IPS DF 6.9 (cell line): ENCODE results near the gene SRPK2.

ENCODE experiments used
- DNase-seq: peaks from one replicate; pipeline ENCODE4 v3.0.0-alpha.2; 2013; ENCODE audit warnings: low read depth, low spot score
- H3K27ac ChIP-seq: one replicate; pipeline ENCODE4 v1.5.1; 2013; ENCODE audit warnings: low read length, control low read depth
- H3K27me3 ChIP-seq: 2 replicates; pipeline ENCODE4 v1.6.1; 2013; ENCODE audit warnings: mild to moderate bottlenecking, low read length; ENCODE audit not compliant: control insufficient read depth, insufficient read depth
- H3K36me3 ChIP-seq: 2 replicates; pipeline ENCODE4 v1.6.1; 2013; ENCODE audit warnings: low read length; ENCODE audit not compliant: control insufficient read depth, insufficient read depth
- H3K4me1 ChIP-seq: 2 replicates; pipeline ENCODE4 v1.6.1; 2013; ENCODE audit warnings: low read length; ENCODE audit not compliant: control insufficient read depth, insufficient read depth
- H3K4me3 ChIP-seq: 2 replicates; pipeline ENCODE4 v1.5.1; 2013; ENCODE audit warnings: mild to moderate bottlenecking, low read length
- H3K9me3 ChIP-seq: 2 replicates; pipeline ENCODE4 v1.6.1; 2013; ENCODE audit warnings: low read length, inconsistent platforms; ENCODE audit not compliant: control insufficient read depth, insufficient read depth
- WGBS: extraction: QIAGEN DNeasy Blood & Tissue Kit; methylation state at CpG from one replicate; pipeline ENCODE4 v1.1.7; 2013; ENCODE audit warnings: mixed read lengths, missing lambda C conversion rate; ENCODE audit not compliant: insufficient read length, insufficient coverage; 5-methylcytosine and 5-hydroxymethylcytosine counted together

Gene SRPK2

DNA sequence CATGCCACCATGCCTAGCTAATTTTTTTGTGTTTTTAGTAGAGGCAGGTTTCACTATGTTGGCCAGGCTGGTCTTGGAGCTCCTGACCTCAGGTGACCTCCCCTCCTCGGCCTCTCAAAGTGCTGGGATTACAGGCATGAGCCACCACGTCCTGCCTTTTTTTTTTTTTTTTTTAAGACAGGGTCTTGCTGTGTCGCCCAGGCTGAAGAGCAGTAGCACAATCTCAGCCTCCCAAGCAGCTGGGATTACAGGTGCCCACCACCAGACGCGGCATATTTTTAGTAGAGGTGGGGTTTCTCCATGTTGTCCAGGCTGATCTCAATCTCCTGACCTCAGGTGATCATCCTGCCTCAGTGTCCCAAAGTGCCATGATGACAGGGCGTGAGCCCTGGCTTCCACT is 14.4 kb upstream of the SRPK2 start:
- H3K36me3 ChIP-seq = no peaks in the 10 kb centered on the region
- no peak overlapping the region for H3K27ac ChIP-seq
- no peaks in the 10 kb centered on the region for H3K27me3 ChIP-seq
- whole genome bisulfite sequencing = no CpG with 5 or more reads among the region's 6 CpGs
- H3K4me3 ChIP-seq = no peak overlapping the region
- no peaks in the 10 kb centered on the region for H3K4me1 ChIP-seq
- no peak for DNase-seq
- no peaks in the 10 kb centered on the region for H3K9me3 ChIP-seq

GRCh38 chr7:105402221-105403095 is 13.7 kb upstream of the SRPK2 start:
- Histone ChIP-seq H3K9me3 (no peaks in the 10 kb centered on the region), H3K4me3 (no peak overlapping the region), H3K27ac (no peak overlapping the region), H3K36me3 (no peaks in the 10 kb centered on the region), H3K27me3 (no peaks in the 10 kb centered on the region), H3K4me1 (no peaks in the 10 kb centered on the region)
- DNase-seq = no peak
- WGBS = no CpG with 5 or more reads among the region's 18 CpGs

DNA sequence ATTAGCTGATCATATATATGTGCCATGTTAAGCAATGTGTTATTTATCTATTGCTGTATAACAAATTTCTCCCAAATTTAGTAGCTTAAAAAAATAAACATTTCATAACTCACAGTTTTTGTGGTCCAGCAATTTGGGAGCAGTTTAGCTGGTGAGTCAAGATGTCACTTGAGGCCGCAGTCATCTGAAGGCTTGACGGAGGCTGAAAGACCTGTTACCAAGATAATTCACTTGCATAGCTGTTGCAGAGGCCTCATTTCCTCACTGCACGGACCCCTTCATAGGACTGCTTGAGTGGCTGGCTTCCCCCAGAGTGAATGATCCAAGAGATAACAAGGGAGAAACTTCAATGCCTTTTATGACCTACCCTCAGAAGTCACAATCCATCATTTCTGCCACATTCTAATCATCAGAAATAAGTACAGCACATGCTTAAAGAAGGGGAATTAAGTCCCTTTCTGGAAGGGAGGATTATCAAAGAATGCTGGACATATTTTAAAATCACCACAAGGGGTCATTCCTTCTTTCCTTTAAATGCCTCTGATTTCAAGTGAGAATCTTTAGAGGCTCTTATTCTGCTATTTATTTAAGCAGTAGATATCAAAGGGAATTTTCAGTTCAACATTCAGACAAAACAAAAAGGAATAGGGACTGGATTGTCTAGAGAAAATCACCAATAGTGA is 10.5 kb upstream of the SRPK2 start:
- no peak for DNase-seq
- Histone ChIP-seq H3K4me3 (no peak overlapping the region), H3K36me3 (no peaks in the 10 kb centered on the region), H3K27me3 (no peaks in the 10 kb centered on the region), H3K27ac (no peak overlapping the region), H3K9me3 (no peaks in the 10 kb centered on the region), H3K4me1 (no peaks in the 10 kb centered on the region)
- no CpG with 5 or more reads among the region's 3 CpGs for WGBS

GRCh38 chr7:105396566-105396965 is 7.8 kb upstream of the SRPK2 start:
- DNase-seq = no peak
- no CpG with 5 or more reads among the region's 3 CpGs for WGBS
- no peaks in the 10 kb centered on the region for H3K4me1 ChIP-seq
- H3K27me3 ChIP-seq = no peaks in the 10 kb centered on the region
- no peak overlapping the region for H3K27ac ChIP-seq
- no peaks in the 10 kb centered on the region for H3K36me3 ChIP-seq
- no peaks in the 10 kb centered on the region for H3K9me3 ChIP-seq
- H3K4me3 ChIP-seq = no peak overlapping the region

DNA sequence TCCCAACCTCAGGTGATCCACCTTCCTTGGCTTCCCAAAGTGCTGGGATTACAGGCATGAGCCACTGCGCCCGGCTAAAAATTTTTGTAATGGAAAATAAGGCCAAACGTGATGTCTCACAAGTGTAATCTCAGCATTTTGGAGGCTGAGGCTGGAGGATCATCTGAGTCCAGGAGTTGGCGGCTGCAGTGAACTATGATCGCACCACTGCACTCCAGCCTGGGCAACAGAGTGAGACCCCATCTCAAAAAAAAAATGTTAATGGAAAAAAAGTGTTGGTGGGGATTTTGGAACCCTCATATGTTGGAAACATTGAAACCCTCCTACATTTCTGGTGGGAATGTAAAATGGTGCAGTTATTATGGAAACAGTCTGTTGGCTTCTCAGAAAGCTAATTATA is 2.7 kb upstream of the SRPK2 start:
- Histone ChIP-seq H3K36me3 (no peaks in the 10 kb centered on the region), H3K27ac (no peak overlapping the region), H3K27me3 (no peaks in the 10 kb centered on the region), H3K4me3 (no peak overlapping the region), H3K9me3 (no peaks in the 10 kb centered on the region), H3K4me1 (no peaks in the 10 kb centered on the region)
- DNase-seq = no peak
- WGBS = no CpG with 5 or more reads among the region's 5 CpGs

DNA sequence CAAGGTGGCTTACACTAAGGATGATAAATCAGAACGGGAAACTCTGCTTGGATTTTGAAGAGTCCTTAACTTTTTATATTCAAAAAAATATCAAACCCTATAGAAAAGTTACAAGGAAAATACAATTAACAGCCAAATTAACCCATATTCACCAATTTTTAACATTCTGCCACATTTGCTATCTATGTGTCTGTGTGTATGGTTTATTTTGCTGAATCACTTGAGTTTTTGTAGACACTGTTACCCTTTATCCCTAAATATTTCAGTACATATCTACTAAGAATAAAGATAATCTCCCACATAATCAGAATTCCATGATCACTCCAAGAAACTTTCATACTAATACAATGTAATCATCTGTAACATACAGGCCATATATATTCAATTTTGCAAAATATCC is 1.2 kb upstream of the SRPK2 start:
- no CpG with 5 or more reads among the region's 1 CpG for WGBS
- Histone ChIP-seq H3K36me3 (peaks cover 3% of the 10 kb centered on the region), H3K9me3 (no peaks in the 10 kb centered on the region)

GRCh38 chr7:105389088-105389650 is 448 bp upstream of the SRPK2 start:
- Histone ChIP-seq H3K9me3 (no peaks in the 10 kb centered on the region), H3K4me1 (no peaks in the 10 kb centered on the region), H3K36me3 (peaks cover 3% of the 10 kb centered on the region), H3K27me3 (no peaks in the 10 kb centered on the region), H3K4me3 (peak overlapping the region; percentile 96; the same call in 1 of the 2 replicates), H3K27ac (no peak overlapping the region)
- WGBS = no CpG with 5 or more reads among the region's 45 CpGs
- DNase-seq = no peak

More for the DNA sequence above, 1.2 kb upstream of the SRPK2 start:
- no peak overlapping the region for H3K4me3 ChIP-seq
- H3K4me1 ChIP-seq = no peaks in the 10 kb centered on the region
- H3K27ac ChIP-seq = no peak overlapping the region
- H3K27me3 ChIP-seq = no peaks in the 10 kb centered on the region
- no peak for DNase-seq

- Histone ChIP-seq H3K4me1 (no peaks in the 10 kb centered on the region), H3K9me3 (no peaks in the 10 kb centered on the region), H3K27me3 (no peaks in the 10 kb centered on the region), H3K4me3 (peak overlapping the region; percentile 96), H3K27ac (no peak overlapping the region), H3K36me3 (peaks cover 3% of the 10 kb centered on the region)
- DNase-seq = no peak
- WGBS = no CpG with 5 or more reads among the region's 76 CpGs
Measured at GRCh38 chr7:105387508-105388355, 989 bp downstream of the SRPK2 start.

DNA sequence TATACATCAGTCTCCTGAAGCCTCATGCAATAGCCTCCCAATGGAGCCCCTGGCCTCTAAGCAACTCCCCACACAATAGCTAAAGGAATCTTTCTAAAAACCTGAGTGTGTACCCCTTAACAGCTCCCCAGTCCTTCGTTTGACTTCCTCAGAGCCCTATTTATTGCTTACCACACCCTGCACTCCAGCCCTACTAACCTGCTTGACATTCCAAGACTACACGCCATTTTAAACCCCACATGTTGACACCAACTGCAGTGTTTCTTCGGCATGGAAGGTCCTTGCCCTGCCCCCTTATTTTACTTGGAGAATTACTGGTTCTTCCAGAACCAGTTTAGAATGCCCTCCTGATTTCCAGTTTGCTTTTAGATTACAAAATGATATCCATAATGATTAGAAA is 10.8 kb downstream of the SRPK2 start:
- no CpG with 5 or more reads among the region's 3 CpGs for WGBS
- Histone ChIP-seq H3K36me3 (no peaks in the 10 kb centered on the region), H3K27ac (no peak overlapping the region), H3K4me1 (no peaks in the 10 kb centered on the region; the same call in 1 of the 2 replicates), H3K9me3 (no peaks in the 10 kb centered on the region), H3K4me3 (no peak overlapping the region), H3K27me3 (no peaks in the 10 kb centered on the region)
- no peak for DNase-seq
